ENCODE results near the gene SSC5D. TPM values are rescaled to one million over a fixed set of nuclear protein-coding genes. Genes with fewer than 3 reads are reported as not detected.
"Not testable (repeated sequence)": the region's sequence is repeated elsewhere in the genome, so short reads cannot be mapped to it uniquely, and the experiment has no call there.

The SSC5D gene
- total and polyA plus RNA-seq, 2 experiments from 2014 or later: 0.60 to 0.89 TPM

GRCh38 chr19:55528030-55528803 is 40.0 kb downstream of the SSC5D start:
- no peaks in the 10 kb centered on the region for H3K4me1 ChIP-seq (ENCODE audit: low read depth)
- H3K27me3 ChIP-seq: no peaks in the 10 kb centered on the region
- DNase-seq (ENCODE audit: low read depth in 1 of 2, low spot score in 1 of 2): peak in 1 of 2 donors; percentile 29
- TF ChIP-seq CTCF (IDR thresholded peaks at IDR 0.05; ENCODE audit: low read depth, low read length): no peak
- no peak overlapping the region for H3K27ac ChIP-seq
- H3K9me3 ChIP-seq (ENCODE audit: low read depth): no peaks in the 10 kb centered on the region
- H3K36me3 ChIP-seq: no peaks in the 10 kb centered on the region
- no peak overlapping the region for H3K4me3 ChIP-seq

GRCh38 chr19:55529636-55530234 is 41.5 kb downstream of the SSC5D start:
- TF ChIP-seq CTCF (IDR thresholded peaks at IDR 0.05; ENCODE audit: low read depth, low read length): no peak
- Histone ChIP-seq H3K4me3 (no peak overlapping the region), H3K4me1 (ENCODE audit: low read depth) (no peaks in the 10 kb centered on the region), H3K27ac (no peak overlapping the region), H3K36me3 (no peaks in the 10 kb centered on the region), H3K27me3 (no peaks in the 10 kb centered on the region), H3K9me3 (ENCODE audit: low read depth) (no peaks in the 10 kb centered on the region)
- DNase-seq (ENCODE audit: low read depth in 1 of 2, low spot score in 1 of 2): no peak

- Histone ChIP-seq H3K4me3 (no peak overlapping the region), H3K27me3 (no peaks in the 10 kb centered on the region), H3K9me3 (ENCODE audit: low read depth) (no peaks in the 10 kb centered on the region), H3K27ac (no peak overlapping the region), H3K36me3 (no peaks in the 10 kb centered on the region), H3K4me1 (ENCODE audit: low read depth) (no peaks in the 10 kb centered on the region)
- TF ChIP-seq CTCF (IDR thresholded peaks at IDR 0.05; ENCODE audit: low read depth, low read length): no peak
- DNase-seq (ENCODE audit: low read depth in 1 of 2, low spot score in 1 of 2): no peak
These were observed 42.8 kb downstream of the SSC5D start for GRCh38 chr19:55530996-55531395.

- H3K4me1 ChIP-seq (ENCODE audit: low read depth); H3K9me3 ChIP-seq (ENCODE audit: low read depth); DNase-seq (ENCODE audit: low read depth in 1 of 2, low spot score in 1 of 2); H3K36me3 ChIP-seq; H3K27me3 ChIP-seq; H3K27ac ChIP-seq; H3K4me3 ChIP-seq: not testable (repeated sequence)
These were observed 46.0 kb downstream of the SSC5D start for GRCh38 chr19:55534280-55534679.

GRCh38 chr19:55535173-55535964 is 47.1 kb downstream of the SSC5D start:
- no peak overlapping the region for H3K27ac ChIP-seq
- H3K4me1 ChIP-seq (ENCODE audit: low read depth): peaks cover 4% of the 10 kb centered on the region
- no peak for TF ChIP-seq CTCF (IDR thresholded peaks at IDR 0.05; ENCODE audit: low read depth, low read length)
- H3K36me3 ChIP-seq: no peaks in the 10 kb centered on the region
- DNase-seq (ENCODE audit: low read depth in 1 of 2, low spot score in 1 of 2): no peak
- no peaks in the 10 kb centered on the region for H3K27me3 ChIP-seq
- H3K4me3 ChIP-seq: no peak overlapping the region
- no peaks in the 10 kb centered on the region for H3K9me3 ChIP-seq (ENCODE audit: low read depth)

All from cardiac muscle cell (in vitro differentiated cells and primary cell).